ENCODE measurements around the gene SPATA2. TPM values are rescaled to one million over a fixed set of nuclear protein-coding genes. Genes with fewer than 3 reads are reported as not detected.

SPATA2 gene
- total RNA-seq, 1 experiment from 2014 or later = 16.0 TPM

GRCh38 chr20:49868538-49868937, 46.8 kb downstream of the SPATA2 start:
- DNase-seq = no peak
- Mint-ChIP-seq H3K27ac (ENCODE audit: unreplicated experiment) (no peak overlapping the region), H3K4me3 (ENCODE audit: low read depth, unreplicated experiment) (no peak overlapping the region), H3K9me3 (ENCODE audit: low read depth, unreplicated experiment) (no peaks in the 10 kb centered on the region), H3K4me1 (ENCODE audit: low read depth, unreplicated experiment) (no peaks in the 10 kb centered on the region), H3K27me3 (ENCODE audit: unreplicated experiment) (no peaks in the 10 kb centered on the region), H3K36me3 (ENCODE audit: insufficient read depth, unreplicated experiment) (peaks cover 15% of the 10 kb centered on the region)
- CTCF ChIA-PET = interaction anchor here (0.6 kb wide), 1 partner anchor 12 kb away, joined by 8 read pairs; no protein-coding TSS in a partner anchor
- intact Hi-C loops (cut with micrococcal nuclease; ENCODE audit: unreplicated experiment) = no loop called here
- BruUV-seq (replicated peaks) = no TSS peak
- no peak for TF ChIP-seq CTCF (IDR thresholded peaks at IDR 0.05; ENCODE audit: unreplicated experiment)

- no TSS peak for BruUV-seq (replicated peaks)
- intact Hi-C loops (cut with micrococcal nuclease; ENCODE audit: unreplicated experiment) = no loop called here
- Mint-ChIP-seq H3K36me3 (ENCODE audit: insufficient read depth, unreplicated experiment) (peaks cover 15% of the 10 kb centered on the region), H3K27me3 (ENCODE audit: unreplicated experiment) (no peaks in the 10 kb centered on the region), H3K4me3 (ENCODE audit: low read depth, unreplicated experiment) (no peak overlapping the region), H3K9me3 (ENCODE audit: low read depth, unreplicated experiment) (no peaks in the 10 kb centered on the region), H3K4me1 (ENCODE audit: low read depth, unreplicated experiment) (no peaks in the 10 kb centered on the region), H3K27ac (ENCODE audit: unreplicated experiment) (no peak overlapping the region)
- DNase-seq = no peak
- CTCF ChIA-PET = interaction anchor here (1.5 kb wide), 1 partner anchor 383 kb away, joined by 3 read pairs; no protein-coding TSS in a partner anchor
- no peak for TF ChIP-seq CTCF (IDR thresholded peaks at IDR 0.05; ENCODE audit: unreplicated experiment)
Measured at GRCh38 chr20:49867453-49868215, 47.7 kb downstream of the SPATA2 start.

GRCh38 chr20:49866051-49866450, 49.3 kb downstream of the SPATA2 start:
- intact Hi-C loops (cut with micrococcal nuclease; ENCODE audit: unreplicated experiment) = no loop called here
- CTCF ChIA-PET = interaction anchor here (1.5 kb wide), 1 partner anchor 381 kb away, joined by 3 read pairs; no protein-coding TSS in a partner anchor
- H3K4me1 Mint-ChIP-seq (ENCODE audit: low read depth, unreplicated experiment) = no peaks in the 10 kb centered on the region
- peaks cover 10% of the 10 kb centered on the region for H3K36me3 Mint-ChIP-seq (ENCODE audit: insufficient read depth, unreplicated experiment)
- H3K4me3 Mint-ChIP-seq (ENCODE audit: low read depth, unreplicated experiment) = no peak overlapping the region
- no TSS peak for BruUV-seq (replicated peaks)
- DNase-seq = no peak
- H3K9me3 Mint-ChIP-seq (ENCODE audit: low read depth, unreplicated experiment) = no peaks in the 10 kb centered on the region
- H3K27ac Mint-ChIP-seq (ENCODE audit: unreplicated experiment) = no peak overlapping the region
- H3K27me3 Mint-ChIP-seq (ENCODE audit: unreplicated experiment) = no peaks in the 10 kb centered on the region
- TF ChIP-seq CTCF (IDR thresholded peaks at IDR 0.05; ENCODE audit: unreplicated experiment) = no peak

GRCh38 chr20:49865559-49865958, 49.8 kb downstream of the SPATA2 start:
- intact Hi-C loops (cut with micrococcal nuclease; ENCODE audit: unreplicated experiment) = no loop called here
- TF ChIP-seq CTCF (IDR thresholded peaks at IDR 0.05; ENCODE audit: unreplicated experiment) = no peak
- Mint-ChIP-seq H3K4me3 (ENCODE audit: low read depth, unreplicated experiment) (no peak overlapping the region), H3K9me3 (ENCODE audit: low read depth, unreplicated experiment) (no peaks in the 10 kb centered on the region), H3K27ac (ENCODE audit: unreplicated experiment) (no peak overlapping the region), H3K4me1 (ENCODE audit: low read depth, unreplicated experiment) (no peaks in the 10 kb centered on the region), H3K27me3 (ENCODE audit: unreplicated experiment) (no peaks in the 10 kb centered on the region), H3K36me3 (ENCODE audit: insufficient read depth, unreplicated experiment) (peaks cover 7% of the 10 kb centered on the region)
- CTCF ChIA-PET = no interaction called here
- no TSS peak for BruUV-seq (replicated peaks)
- DNase-seq = no peak
